Fibroblast of lung (primary cell): ENCODE data around the gene SRGAP1. TPM values are rescaled to one million over a fixed set of nuclear protein-coding genes. Genes with fewer than 3 reads are reported as not detected.
"Not testable (repeated sequence)": the region's sequence is repeated elsewhere in the genome, so short reads cannot be mapped to it uniquely, and the experiment has no call there.

Experiments
- DNase-seq, 2 donors: peaks; one replicate each; pipeline versions ENCODE4 v3.0.0 to v3.0.0-alpha.2; 2010; ENCODE audit warnings: low read depth in 2 of 2
- H2AFZ ChIP-seq: 2 replicates; pipeline ENCODE4 v1.5.1; 2012; ENCODE audit warnings: low read length, control low read depth, inconsistent platforms
- H3K27ac ChIP-seq: 2 replicates; pipeline ENCODE4 v1.5.1; 2011; ENCODE audit warnings: low read length, control low read depth; ENCODE audit not compliant: insufficient read depth
- H3K27me3 ChIP-seq: 2 replicates; pipeline ENCODE4 v1.5.1; 2011; ENCODE audit warnings: mild to moderate bottlenecking, low read length; ENCODE audit not compliant: control insufficient read depth, insufficient read depth
- H3K36me3 ChIP-seq: 2 replicates; pipeline ENCODE4 v1.5.1; 2011; ENCODE audit warnings: low read length; ENCODE audit not compliant: control insufficient read depth, insufficient read depth
- H3K4me1 ChIP-seq: 2 replicates; pipeline ENCODE4 v1.5.1; 2011; ENCODE audit warnings: low read length; ENCODE audit not compliant: control insufficient read depth, insufficient read depth; ENCODE audit errors: extremely low read depth
- H3K4me2 ChIP-seq: 2 replicates; pipeline ENCODE4 v1.5.1; 2011; ENCODE audit warnings: low read length, control low read depth; ENCODE audit not compliant: insufficient read depth; ENCODE audit errors: extremely low read depth
- H3K4me3 ChIP-seq, 4 experiments: fragments of 200-600 bp in 1 of 4; sonication (generic) in 1 of 4; replicated peaks in 1 of 4; 2 replicates each; pipeline ENCODE4 v1.5.1; 2011 to 2016; ENCODE audit warnings: low read length in 4 of 4, low read depth in 3 of 4, mild to moderate bottlenecking in 3 of 4, control low read depth in 2 of 4, inconsistent platforms in 1 of 4, mixed read lengths in 1 of 4; ENCODE audit not compliant: insufficient read depth in 1 of 4; ENCODE audit errors: control extremely low read depth in 1 of 4
- H3K79me2 ChIP-seq: 2 replicates; pipeline ENCODE4 v1.5.1; 2012; ENCODE audit warnings: mild to moderate bottlenecking, low read length, inconsistent platforms; ENCODE audit not compliant: control insufficient read depth, insufficient read depth
- H3K9ac ChIP-seq: 2 replicates; pipeline ENCODE4 v1.5.1; 2011; ENCODE audit warnings: mild to moderate bottlenecking, low read length, control low read depth; ENCODE audit not compliant: insufficient read depth
- H3K9me3 ChIP-seq: 2 replicates; pipeline ENCODE4 v1.5.1; 2012; ENCODE audit warnings: low read depth, low read length; ENCODE audit not compliant: control insufficient read depth, insufficient read depth
- H4K20me1 ChIP-seq: 2 replicates; pipeline ENCODE4 v1.5.1; 2011; ENCODE audit warnings: low read length; ENCODE audit not compliant: control insufficient read depth, insufficient read depth; ENCODE audit errors: extremely low read depth
- CTCF ChIP-seq, 2 donors: IDR thresholded peaks in 1 of 2; conservative IDR thresholded peaks in 1 of 2; 1 replicate in 1 of 2; 2 replicates in 1 of 2; pipeline ENCODE4 v1.5.1; 2011 to 2012; ENCODE audit warnings: low read length in 2 of 2, control low read depth in 1 of 2, inconsistent platforms in 1 of 2, low read depth in 1 of 2, mild to moderate bottlenecking in 1 of 2
- EZH2 ChIP-seq: IDR thresholded peaks from 2 replicates; pipeline ENCODE4 v1.5.1; 2012; ENCODE audit warnings: low read length, control low read depth, mild to moderate bottlenecking; ENCODE audit errors: missing control alignments
- polyA plus RNA-seq, 2 donors: library from polyadenylated mRNA; depleted of rRNA in 1 of 2; stranded (reverse) in 1 of 2; unstranded in 1 of 2; fragments of >200 nt; gene quantifications; 2 replicates each; pipeline ENCODE4 v1.2.1, GENCODE V29; 2011 to 2012; ENCODE audit warnings: missing spikeins in 1 of 2
- total RNA-seq: library from RNA; depleted of rRNA; stranded (reverse); fragments of >200 nt; gene quantifications from 2 replicates; pipeline ENCODE4 v1.2.1, GENCODE V29; 2014

SRGAP1 gene
- total and polyA plus RNA-seq, 2 donors (not counting 1 experiment from before 2014, with no cell fraction given) = 18.9 to 30.2 TPM

DNA sequence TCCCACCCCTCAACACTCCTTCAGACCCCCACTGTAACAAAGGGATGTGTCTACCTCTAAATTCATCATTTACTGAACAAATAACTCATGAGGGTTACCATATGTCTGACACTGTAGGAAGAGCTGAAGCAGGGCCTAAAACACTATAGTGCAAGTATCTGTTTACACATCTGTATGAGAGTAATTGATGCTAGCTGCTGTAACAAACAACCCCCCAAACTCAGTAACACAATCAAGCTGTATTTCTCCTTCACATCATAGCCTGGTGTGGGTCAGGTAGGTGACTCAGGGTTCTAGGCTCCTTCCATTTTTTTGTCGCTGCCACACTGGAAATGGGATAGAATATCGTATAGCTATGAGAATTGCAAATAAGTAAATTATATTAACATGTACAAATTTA is 312.6 kb downstream of the SRGAP1 start:
- H3K4me3 ChIP-seq = no peak overlapping the region
- DNase-seq = no peak
- no peaks in the 10 kb centered on the region for H3K36me3 ChIP-seq
- no peaks in the 10 kb centered on the region for H4K20me1 ChIP-seq
- H3K4me1 ChIP-seq = peaks cover 3% of the 10 kb centered on the region
- H3K79me2 ChIP-seq = no peaks in the 10 kb centered on the region
- no peaks in the 10 kb centered on the region for H3K9me3 ChIP-seq
- H3K4me2 ChIP-seq = no peak overlapping the region
- H3K27me3 ChIP-seq = no peaks in the 10 kb centered on the region
- H2AFZ ChIP-seq = no peak overlapping the region
- TF ChIP-seq EZH2 (no peak), CTCF (conservative IDR thresholded peaks at IDR 0.05 in 1 of 2, IDR thresholded peaks at IDR 0.05 in 1 of 2; ENCODE audit: low read depth in 1 of 2, low read length in 2 of 2) (no peak)
- no peak overlapping the region for H3K27ac ChIP-seq
- H3K9ac ChIP-seq = no peak overlapping the region

- peak in 1 of 2 donors; percentile 45 for DNase-seq
- peaks cover 3% of the 10 kb centered on the region for H3K4me1 ChIP-seq
These were observed 315.7 kb downstream of the SRGAP1 start for GRCh38 chr12:64160021-64160710.

DNA sequence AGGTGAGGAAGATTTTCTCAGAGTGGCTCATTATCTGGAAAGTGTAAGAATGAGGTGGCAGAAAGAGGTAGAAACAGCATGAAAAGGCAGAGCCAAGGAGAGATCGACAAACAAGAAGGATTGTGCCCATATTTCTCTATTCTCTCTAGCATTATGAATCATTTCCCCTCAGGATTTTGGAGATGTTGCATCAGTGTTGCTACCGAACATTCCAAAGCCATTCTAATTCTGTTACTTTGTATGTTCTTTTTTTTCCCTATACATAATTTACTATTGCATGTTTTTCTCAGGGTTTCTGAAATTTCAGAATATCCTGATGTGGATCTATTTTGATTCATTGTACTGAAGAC is 316.2 kb downstream of the SRGAP1 start:
- Histone ChIP-seq H3K9ac (no peak overlapping the region), H3K27me3 (no peaks in the 10 kb centered on the region), H3K4me3 (no peak overlapping the region), H3K79me2 (no peaks in the 10 kb centered on the region), H2AFZ (no peak overlapping the region), H3K4me2 (no peak overlapping the region), H3K36me3 (no peaks in the 10 kb centered on the region), H3K9me3 (no peaks in the 10 kb centered on the region), H4K20me1 (no peaks in the 10 kb centered on the region), H3K27ac (peak overlapping the region; percentile 42), H3K4me1 (peaks cover 3% of the 10 kb centered on the region)
- TF ChIP-seq EZH2 = no peak
- TF ChIP-seq CTCF (conservative IDR thresholded peaks at IDR 0.05 in 1 of 2, IDR thresholded peaks at IDR 0.05 in 1 of 2; ENCODE audit: low read depth in 1 of 2, low read length in 2 of 2) = no peak
- DNase-seq = peak; percentile 55 to 81

More at GRCh38 chr12:64160021-64160710, 315.7 kb downstream of the SRGAP1 start:
- Histone ChIP-seq H3K4me3 (no peak overlapping the region), H3K4me2 (no peak overlapping the region), H3K9me3 (no peaks in the 10 kb centered on the region), H3K79me2 (no peaks in the 10 kb centered on the region), H3K27me3 (no peaks in the 10 kb centered on the region), H2AFZ (peak overlapping the region; percentile 21), H3K9ac (no peak overlapping the region), H4K20me1 (no peaks in the 10 kb centered on the region), H3K36me3 (no peaks in the 10 kb centered on the region), H3K27ac (peak overlapping the region; percentile 44)
- no peak for TF ChIP-seq EZH2
- no peak for TF ChIP-seq CTCF (conservative IDR thresholded peaks at IDR 0.05 in 1 of 2, IDR thresholded peaks at IDR 0.05 in 1 of 2; ENCODE audit: low read depth in 1 of 2, low read length in 2 of 2)

- H3K4me1 ChIP-seq, H3K79me2 ChIP-seq, H3K4me2 ChIP-seq, H2AFZ ChIP-seq, H3K27me3 ChIP-seq, H3K36me3 ChIP-seq, H3K9me3 ChIP-seq, H3K27ac ChIP-seq, H3K4me3 ChIP-seq, H4K20me1 ChIP-seq, H3K9ac ChIP-seq: not testable (repeated sequence)
- peak; percentile 56 to 69 for DNase-seq
These were observed 322.1 kb downstream of the SRGAP1 start for GRCh38 chr12:64166606-64167005.

DNA sequence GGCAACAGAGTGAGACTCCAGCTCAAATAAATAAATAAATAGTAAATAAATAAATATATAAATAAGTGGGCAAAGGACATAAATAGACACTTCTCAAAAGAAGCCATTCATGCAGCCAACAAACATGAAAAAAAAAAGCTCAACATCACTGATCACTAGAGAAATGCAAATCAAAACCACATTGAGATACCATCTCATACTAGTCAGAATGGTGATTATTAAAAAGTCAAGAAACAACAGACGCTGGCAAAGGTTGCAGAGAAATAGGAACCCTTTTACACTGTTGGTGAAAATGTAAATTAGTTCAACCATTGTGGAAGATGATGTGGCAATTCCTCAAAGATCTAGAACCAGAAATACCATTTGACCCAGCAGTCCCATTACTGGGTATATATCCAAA is 322.5 kb downstream of the SRGAP1 start:
- H3K4me2 ChIP-seq, H3K4me3 ChIP-seq, H3K36me3 ChIP-seq, H4K20me1 ChIP-seq, H2AFZ ChIP-seq, H3K4me1 ChIP-seq, H3K27me3 ChIP-seq, H3K9ac ChIP-seq, H3K79me2 ChIP-seq, H3K27ac ChIP-seq, H3K9me3 ChIP-seq: not testable (repeated sequence)
- peak in 1 of 2 donors; percentile 31 for DNase-seq
